ENCODE results near the gene F8. TPM values are rescaled to one million over a fixed set of nuclear protein-coding genes. Genes with fewer than 3 reads are reported as not detected.
A peak's percentile ranks its signal among the peaks of the same experiment; 100 is the strongest.

Gene F8
- total and polyA plus RNA-seq, 2 of the 4 experiments (the other 2 are of a cell fraction), result 1.4 to 1.5 TPM

GRCh38 chrX:155065035-155065734, 42.7 kb upstream of the F8 start:
- no peaks in the 10 kb centered on the region for H3K27me3 ChIP-seq (ENCODE audit: control insufficient read depth, insufficient read depth, low read length)
- H4K20me1 ChIP-seq (ENCODE audit: insufficient read depth, low read length), result no peaks in the 10 kb centered on the region
- H4K8ac ChIP-seq (ENCODE audit: low read depth in 2 of 2, low read length in 2 of 2), result no peak overlapping the region
- no peak overlapping the region for H3K56ac ChIP-seq (ENCODE audit: extremely low read depth, insufficient read depth, low read length)
- in situ Hi-C loops (cut with MboI; ENCODE audit: low sequenced_read_pairs), result no loop called here
- peak overlapping the region; percentile 88 for H3K4me2 ChIP-seq (ENCODE audit: low read depth, low read length)
- no peak overlapping the region for H2AK5ac ChIP-seq (ENCODE audit: low read depth, low read length)
- H2BK5ac ChIP-seq (ENCODE audit: low read depth, low read length, poor library complexity, severe bottlenecking), result no peak overlapping the region
- POLR2A ChIA-PET (ENCODE audit: unreplicated experiment), result no interaction called here
- no peaks in the 10 kb centered on the region for H3K9me3 ChIP-seq (ENCODE audit: control insufficient read depth, insufficient read depth, low read length)
- no peak overlapping the region for H2AK9ac ChIP-seq (replicated peaks; ENCODE audit: low read depth, low read length, poor library complexity)
- H3K36me3 ChIP-seq (ENCODE audit: control insufficient read depth, insufficient read depth, low read length), result no peaks in the 10 kb centered on the region; the same call in 1 of the 2 replicates
- BruUV-seq (replicated peaks), result no TSS peak
- peak; percentile 49 for DNase-seq
- no peak overlapping the region for H3K27ac ChIP-seq (ENCODE audit: insufficient read depth, low read length)
- no peak overlapping the region for H3K18ac ChIP-seq (ENCODE audit: low read depth, low read length)
- H3K79me1 ChIP-seq (ENCODE audit: low read depth in 1 of 2, low read length in 2 of 2), result peaks cover 4 to 26% of the 10 kb centered on the region in 2 experiments; a peak in 3 of 4 replicates
- H3K9me1 ChIP-seq (ENCODE audit: insufficient read depth, low read length), result no peaks in the 10 kb centered on the region
- H3K4me1 ChIP-seq (ENCODE audit: control insufficient read depth, insufficient read depth, low read length), result peaks cover 6% of the 10 kb centered on the region
- H3K9ac ChIP-seq (ENCODE audit: low read depth, low read length), result no peak overlapping the region
- whole genome bisulfite sequencing, 2 experiments (ENCODE audit: extremely low coverage in 2 of 2, insufficient read length in 1 of 2), result 50% methylated on average over 1 of the region's 8 CpGs; no CpG with 5 or more reads in 1 of the 2 experiments
- peak; percentile 52; the same call in 1 of the 2 replicates for ATAC-seq (ENCODE audit: low read depth)
- no peak overlapping the region for H3K23ac ChIP-seq (ENCODE audit: low read depth, low read length)
- dilution Hi-C loops (cut with HindIII; ENCODE audit: low sequenced_read_pairs, unreplicated experiment), result no loop called here
- H2BK15ac ChIP-seq (ENCODE audit: low read depth, low read length), result no peak overlapping the region
- H3K4me3 ChIP-seq (ENCODE audit: insufficient read depth, low read depth, low read length), result no peak overlapping the region
- no peak overlapping the region for H2AFZ ChIP-seq (replicated peaks; ENCODE audit: low read length, poor library complexity)
- intact Hi-C loops (cut with micrococcal nuclease), result no loop called here
- H4K5ac ChIP-seq (ENCODE audit: low read depth, low read length), result no peak overlapping the region
- no peak overlapping the region for H3K14ac ChIP-seq (replicated peaks; ENCODE audit: low read depth, low read length)
- H4K91ac ChIP-seq (ENCODE audit: insufficient read depth, low read depth, low read length), result no peak overlapping the region
- no peak overlapping the region for H2BK20ac ChIP-seq (ENCODE audit: low read depth, low read length)
- no peak overlapping the region for H2BK120ac ChIP-seq (ENCODE audit: low read depth, low read length)
- H3K4ac ChIP-seq (ENCODE audit: low read depth, low read length), result no peak overlapping the region
- CTCF ChIA-PET, result interaction anchor here (1.6 kb wide), 1 partner anchor 84 kb away, joined by 3 read pairs; no protein-coding TSS in a partner anchor
- TF ChIP-seq MXI1 (IDR thresholded peaks at IDR 0.05; ENCODE audit: borderline replicate concordance, low read depth, low read length) (no peak), SMC3 (IDR thresholded peaks at IDR 0.05; ENCODE audit: low read depth, low read length) (no peak), RFX5 (IDR thresholded peaks at IDR 0.05; ENCODE audit: low read depth, low read length) (no peak), FOS (IDR thresholded peaks at IDR 0.05; ENCODE audit: low read depth, low read length) (peak; percentile 30; the same call in 1 of the 2 replicates), CEBPB (IDR thresholded peaks at IDR 0.05; ENCODE audit: low read depth, low read length) (peak; percentile 84), CTCF (conservative IDR thresholded peaks at IDR 0.05; ENCODE audit: low read depth, low read length) (no peak), ELK1 (IDR thresholded peaks at IDR 0.05; ENCODE audit: borderline replicate concordance, low read depth, low read length) (no peak), NFE2L2 (IDR thresholded peaks at IDR 0.05; ENCODE audit: low read depth, low read length) (no peak), CHD1 (IDR thresholded peaks at IDR 0.05; ENCODE audit: low read depth, low read length) (no peak)
